HEK293T (cell line): Measurements from ENCODE around the gene ODF2L.

Experiments
- ELF4 ChIP-seq: fragments of 450-650 bp; IDR thresholded peaks from 2 replicates; pipeline ENCODE4 v1.6.1; 2017; ENCODE audit warnings: antibody characterized with exemption
- FOXA1 ChIP-seq: fragments of 450-650 bp; IDR thresholded peaks from 2 replicates; pipeline ENCODE4 v1.6.1; 2016; ENCODE audit warnings: mild to moderate bottlenecking

DNA sequence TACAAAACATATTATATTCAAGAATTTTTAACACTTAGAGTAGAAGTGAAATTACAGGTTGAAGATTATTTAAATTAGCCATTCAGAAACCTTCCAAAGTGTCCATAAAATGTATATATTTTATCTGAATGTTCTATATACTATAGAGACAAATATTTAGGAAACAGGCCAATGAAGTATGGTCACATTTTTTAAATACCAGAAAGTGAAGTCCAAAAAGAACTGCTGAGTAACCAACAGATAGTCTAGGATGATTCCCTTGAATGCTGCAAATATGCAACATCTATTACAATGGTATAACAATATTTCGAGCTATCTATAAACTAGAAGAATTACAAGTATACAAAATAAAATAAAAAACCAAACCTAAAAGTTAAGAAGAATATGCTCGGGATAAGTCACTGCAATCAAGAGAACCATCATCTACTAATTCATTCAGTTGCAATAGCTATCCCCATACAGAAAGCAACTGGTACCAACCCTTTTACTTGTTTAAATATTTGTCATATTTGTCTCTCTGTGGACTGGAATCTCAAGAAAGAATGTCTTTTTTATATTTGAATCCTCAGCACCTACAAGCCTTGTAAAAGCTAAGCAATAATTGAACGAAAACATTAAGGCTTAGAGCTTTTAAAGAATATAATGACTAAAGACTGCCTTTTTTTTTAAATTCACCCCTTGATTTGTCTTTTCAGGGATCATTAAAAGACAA lies 8.1 kb downstream of the ODF2L start:
- TF ChIP-seq ELF4 (no peak), FOXA1 (no peak)
